OCI-M2 (cell line): ENCODE measurements around the gene MAFG.

Source experiments
- DNase-seq: peaks from one replicate; lab custom pipeline; 2025; ENCODE audit not compliant: unreplicated experiment; lab: John Stamatoyannopoulos, UW

MAFG gene

DNA sequence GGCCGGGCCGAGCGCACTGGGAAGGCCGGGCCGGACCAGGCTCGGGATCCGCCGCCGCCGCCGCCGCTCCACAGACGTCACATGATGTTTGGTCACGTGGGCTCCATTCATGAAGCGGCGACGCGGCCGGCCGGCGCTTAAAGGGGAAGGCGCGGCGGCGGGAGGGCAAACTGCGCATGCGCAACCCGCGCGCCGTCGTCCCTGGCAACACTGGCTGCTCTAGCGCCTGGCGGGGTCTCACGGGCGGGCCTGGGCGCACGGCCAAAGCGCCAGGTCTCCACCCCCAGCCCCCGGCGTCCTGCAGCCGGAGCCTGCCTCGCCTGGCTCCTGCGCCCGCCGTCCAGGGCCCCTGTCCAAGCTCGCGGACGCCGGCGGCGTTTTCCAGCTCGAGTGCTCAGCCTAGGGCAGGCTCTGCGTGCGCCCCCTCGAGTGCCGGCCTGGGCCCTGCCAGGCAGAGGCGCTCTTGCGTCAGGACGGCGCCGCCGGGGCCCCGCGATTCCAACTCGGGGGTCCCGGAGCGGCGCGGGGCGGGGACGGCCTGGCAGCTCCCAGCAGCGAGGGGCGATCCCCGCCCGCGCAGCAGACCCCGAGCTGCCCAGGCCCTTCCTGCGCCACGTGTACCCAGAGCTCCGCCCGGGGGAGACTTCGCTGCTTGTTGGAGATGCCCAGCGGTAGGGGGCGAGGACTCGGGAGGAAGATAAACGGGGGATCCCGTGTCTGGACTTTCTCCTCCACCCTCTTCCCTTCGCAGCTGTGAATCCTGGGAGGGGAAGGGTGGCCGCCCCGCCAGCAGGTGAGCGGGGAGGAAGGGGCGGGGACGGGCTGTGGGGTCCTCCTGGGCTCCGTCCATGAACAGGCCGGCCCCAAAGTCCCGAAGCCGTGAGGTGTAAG, at the start of gene MAFG:
Gene MAFG, minus strand, starts transcription at position 83 of the 891 bp plus-strand sequence. CDS start 4,550 bp downstream, outside the sequence.
- peak; percentile 58 for DNase-seq

DNA sequence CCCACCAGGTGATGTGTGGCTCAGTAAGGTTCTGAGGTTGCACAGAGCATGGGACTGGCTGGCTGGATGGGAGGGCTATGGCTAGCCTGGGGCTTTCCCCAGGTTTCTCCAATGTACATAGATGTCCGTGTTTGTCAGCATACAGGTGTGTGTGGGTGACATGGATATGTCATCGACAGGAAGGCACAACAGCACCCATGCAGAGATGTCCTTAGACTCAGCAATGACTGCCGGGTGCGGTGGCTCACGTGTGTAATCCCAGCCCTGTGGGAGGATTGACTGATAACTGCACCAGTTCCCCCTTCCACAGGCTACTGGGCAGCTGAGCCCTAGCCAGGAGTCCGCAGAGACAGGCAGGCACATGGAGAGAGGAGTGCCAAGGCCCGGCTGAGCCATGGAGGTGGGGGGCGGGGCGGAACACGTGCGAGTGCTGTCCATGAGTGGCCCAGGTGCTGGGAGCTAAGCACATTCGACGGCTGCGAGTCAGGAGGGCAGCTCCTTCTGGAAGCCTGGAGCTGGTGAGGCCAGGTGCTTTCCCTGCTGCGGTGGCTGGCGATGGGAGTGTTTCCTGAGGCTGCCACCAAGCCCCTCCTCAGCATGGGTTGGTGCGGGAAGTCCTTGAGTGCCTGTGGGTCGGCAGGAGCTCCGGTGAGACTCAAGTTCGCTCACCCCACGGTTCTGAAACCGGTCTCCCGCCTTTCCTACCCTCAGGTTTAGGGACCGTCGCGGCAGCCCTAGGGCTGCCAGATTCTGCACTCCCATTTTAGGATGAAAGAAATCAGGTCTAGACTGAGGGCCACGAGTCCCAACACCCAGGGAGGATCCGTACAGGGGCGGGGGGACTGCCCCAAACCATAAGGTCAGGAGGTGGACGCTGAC, 49.0 kb upstream of the MAFG start:
- no peak for DNase-seq

DNA sequence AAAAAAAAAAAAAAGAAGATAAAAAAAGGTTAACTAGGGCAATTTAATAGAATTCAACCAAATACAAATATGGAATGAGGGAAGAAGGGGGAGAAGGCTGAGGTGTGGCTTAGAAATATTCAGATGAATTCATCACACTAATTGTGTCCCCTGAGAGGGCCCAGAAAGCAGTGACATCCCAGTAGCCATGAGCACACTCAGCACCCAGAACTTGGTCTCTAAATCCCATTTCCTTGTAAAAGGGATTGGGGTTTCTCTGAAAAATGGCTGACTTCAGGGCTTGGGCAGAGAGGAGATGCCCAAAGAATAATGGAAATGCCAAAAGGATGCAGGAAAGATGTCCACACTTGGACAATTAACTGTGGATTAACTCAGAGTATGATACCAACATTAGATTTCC, 45.9 kb upstream of the MAFG start:
- DNase-seq, result no peak

DNA sequence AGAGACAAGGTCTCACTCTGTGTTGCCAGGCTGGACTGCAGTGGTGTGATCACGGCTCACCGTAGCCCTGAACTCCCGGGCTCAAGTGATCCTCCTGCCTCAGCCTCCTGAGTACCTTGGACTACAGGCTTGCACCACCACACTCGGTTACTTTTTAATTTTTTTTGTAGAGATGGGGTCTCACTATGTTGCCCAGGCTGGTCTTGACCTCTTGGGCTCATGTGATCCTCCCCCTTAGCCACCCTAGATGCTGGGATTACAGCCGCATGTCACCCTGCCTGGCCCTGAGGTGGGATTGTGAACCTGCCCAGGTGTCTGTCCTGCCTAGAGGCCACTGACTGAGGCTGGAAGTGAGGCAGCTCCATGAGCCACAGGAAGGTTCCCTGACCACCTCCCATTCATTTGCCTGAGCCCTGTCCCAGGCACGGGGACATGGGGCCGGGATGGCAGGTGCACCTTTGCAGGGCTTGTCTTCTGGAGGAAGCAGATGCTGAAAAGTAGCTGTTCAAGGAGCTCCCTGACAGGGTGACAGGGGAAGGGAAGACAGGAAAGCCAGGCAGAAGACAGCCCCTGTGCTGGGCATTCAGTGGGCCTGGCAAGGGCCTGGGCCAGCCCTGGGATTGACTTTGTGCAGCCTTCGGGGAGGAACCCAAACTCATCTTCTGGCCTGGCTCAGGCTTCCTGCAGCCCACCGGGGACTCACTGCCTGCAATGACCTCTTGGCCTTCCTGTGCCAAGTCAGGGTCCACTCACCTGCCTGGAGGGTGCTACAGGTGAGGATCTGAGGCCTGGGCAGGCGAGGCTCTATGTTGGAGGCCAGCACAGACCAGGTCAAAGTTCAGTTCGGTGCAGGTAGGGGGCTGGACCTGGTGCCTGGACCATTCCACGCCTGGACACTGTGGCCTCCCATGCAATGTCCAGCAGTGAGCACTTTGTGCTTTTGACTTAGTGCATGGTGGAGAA, 41.6 kb upstream of the MAFG start:
- DNase-seq, result no peak

DNA sequence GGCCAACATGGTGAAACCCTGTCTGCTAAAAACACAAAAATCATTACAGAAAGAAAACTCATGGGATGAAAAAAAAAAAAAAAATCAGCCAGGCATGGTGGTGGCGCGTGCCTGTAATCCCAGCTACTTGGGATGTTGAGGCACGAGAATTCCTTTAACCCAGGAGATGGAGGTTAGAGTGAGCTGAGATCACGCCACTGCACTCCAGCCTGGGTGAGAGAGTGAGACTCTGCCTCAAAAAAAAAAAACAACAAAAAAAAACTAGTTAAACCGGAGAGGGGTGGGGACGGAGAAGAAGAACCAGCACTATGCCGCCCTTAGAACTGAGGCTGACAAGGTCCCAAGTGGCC, 40.8 kb upstream of the MAFG start:
- no peak for DNase-seq

DNA sequence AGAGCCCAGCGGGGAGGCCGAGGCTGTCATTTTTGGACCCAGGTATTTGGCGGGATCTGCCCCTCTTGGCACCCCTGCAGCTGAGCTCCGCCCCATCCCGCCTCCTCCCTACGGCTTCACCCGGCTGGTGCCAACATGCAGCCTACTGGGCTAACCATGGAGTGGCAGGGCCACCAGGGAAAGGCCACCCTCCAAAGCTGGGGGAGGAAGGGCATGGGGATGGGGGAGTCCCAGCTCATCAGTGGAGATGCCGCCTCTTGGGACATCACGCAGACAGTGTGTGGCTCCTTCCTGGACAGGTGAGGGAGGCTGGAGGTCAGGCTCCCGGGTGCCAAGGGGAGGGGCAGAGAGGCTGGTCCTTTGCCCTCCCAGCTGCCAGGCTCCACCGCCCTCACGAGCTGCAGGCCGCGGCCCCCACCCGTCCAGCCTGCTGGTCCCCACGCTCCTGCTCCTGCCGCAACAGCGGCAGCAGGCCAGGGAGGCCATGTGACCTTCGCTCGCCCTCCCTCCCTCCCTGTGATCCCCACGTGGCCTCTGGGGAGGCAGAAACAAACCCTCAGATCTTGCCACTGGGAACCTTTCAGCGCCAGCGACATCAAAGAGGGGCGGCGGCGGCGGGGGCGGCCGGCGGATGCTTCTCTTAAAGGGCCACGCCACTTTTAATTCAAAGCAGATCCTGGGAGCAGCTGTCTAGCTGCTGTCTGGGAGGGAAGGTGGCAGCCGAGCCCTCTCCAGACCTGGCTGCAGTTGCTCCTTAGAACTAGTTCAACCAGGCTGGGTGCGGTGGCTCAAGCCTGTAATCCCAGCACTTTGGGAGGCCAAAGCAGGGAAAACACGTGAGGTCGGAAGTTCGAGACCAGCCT, 40.2 kb upstream of the MAFG start:
- DNase-seq, result no peak

DNA sequence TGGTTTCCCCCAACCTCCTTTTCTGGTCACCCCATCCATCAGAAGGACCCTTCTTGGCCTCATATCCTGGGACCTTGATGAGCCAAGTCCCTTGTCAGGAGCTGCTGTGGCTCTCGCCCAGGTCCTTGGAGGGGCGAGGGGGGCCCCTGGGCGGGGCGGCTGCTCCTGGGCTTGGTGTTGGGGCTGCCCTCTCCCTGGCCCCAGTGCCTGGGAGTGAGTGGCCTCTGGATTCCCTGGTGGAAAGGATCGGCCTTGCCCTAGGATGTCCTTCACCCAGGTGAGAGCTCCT, 39.7 kb upstream of the MAFG start:
- DNase-seq, result no peak

DNA sequence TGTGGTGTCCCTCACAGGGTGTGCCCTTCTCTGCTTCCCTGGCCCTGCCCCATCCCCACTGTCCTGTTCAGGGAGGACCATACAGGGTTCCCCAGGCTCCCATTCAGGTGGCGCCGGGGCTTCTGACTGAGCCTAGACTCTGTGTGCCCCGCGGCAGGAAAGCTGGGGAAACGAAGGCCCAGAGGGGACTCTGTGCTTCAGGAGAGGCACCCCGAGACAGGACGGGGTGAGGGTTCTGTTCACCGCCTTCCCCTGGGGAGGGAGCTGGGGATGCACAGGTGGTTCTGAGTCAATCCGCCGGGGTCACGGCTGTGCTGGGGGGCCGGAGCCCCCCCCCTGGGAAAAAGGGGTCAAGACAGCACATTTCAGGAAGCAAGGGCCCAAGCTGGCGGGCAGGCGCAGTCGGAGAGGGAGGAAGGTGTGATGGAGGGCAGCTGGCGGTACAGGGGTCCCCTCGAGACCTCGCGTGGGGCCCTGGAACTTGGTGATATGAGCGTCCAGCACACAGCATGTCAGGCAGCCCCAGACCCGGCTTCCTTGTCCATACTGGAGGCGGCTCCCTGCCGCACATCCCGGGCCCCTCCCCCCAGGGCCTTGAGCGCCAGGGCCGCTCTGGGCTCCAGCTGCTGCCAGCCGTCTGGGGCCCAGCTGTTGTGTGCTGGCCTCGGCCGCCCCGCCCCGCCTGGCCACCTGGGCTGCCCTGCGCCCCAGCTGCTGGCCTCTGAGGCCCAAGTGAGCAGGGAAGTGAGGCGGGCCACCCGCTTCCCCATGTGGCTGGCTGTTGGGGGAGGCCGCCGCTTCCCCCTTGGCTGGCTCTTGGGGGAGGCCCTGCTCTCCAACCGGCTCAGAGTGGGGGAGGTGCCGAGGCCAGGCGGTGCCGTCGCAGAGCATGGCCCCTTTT, 39.1 kb upstream of the MAFG start:
- no peak for DNase-seq

DNA sequence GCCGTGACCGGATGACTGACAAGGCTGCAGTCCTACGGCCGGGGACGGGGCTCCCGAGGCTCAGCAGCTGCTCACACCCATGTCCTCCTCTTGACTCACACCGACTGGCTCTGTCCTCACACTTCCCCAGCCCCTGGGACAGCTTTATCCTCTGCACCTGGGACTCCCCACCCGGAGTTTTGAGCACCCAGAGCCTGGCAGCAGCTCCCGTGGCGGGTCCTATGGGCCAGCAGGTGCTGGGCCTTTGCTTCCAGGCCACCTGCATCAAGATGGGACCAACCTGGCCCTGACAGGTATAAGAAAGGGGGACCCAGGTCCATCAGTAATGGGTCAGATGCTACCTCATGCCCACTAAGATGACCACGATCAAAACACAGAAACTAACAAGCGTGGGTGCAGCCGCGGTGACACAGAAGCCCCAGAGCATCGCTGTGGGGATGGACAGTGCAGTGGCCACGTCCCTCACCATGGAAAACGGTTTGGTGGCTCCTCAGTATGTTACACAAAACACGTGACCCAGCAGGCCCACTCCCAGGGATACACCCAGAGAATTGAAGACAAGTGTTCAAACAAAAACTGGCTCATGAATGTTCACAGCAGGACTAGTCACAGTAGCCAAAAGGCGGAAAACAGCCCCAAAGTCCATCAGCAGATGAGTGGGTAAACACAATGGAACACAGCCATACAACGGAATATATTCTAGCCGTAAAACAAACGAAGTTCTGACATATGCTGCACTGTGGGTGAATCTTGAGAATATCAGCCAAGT, 36.7 kb upstream of the MAFG start:
- no peak for DNase-seq

DNA sequence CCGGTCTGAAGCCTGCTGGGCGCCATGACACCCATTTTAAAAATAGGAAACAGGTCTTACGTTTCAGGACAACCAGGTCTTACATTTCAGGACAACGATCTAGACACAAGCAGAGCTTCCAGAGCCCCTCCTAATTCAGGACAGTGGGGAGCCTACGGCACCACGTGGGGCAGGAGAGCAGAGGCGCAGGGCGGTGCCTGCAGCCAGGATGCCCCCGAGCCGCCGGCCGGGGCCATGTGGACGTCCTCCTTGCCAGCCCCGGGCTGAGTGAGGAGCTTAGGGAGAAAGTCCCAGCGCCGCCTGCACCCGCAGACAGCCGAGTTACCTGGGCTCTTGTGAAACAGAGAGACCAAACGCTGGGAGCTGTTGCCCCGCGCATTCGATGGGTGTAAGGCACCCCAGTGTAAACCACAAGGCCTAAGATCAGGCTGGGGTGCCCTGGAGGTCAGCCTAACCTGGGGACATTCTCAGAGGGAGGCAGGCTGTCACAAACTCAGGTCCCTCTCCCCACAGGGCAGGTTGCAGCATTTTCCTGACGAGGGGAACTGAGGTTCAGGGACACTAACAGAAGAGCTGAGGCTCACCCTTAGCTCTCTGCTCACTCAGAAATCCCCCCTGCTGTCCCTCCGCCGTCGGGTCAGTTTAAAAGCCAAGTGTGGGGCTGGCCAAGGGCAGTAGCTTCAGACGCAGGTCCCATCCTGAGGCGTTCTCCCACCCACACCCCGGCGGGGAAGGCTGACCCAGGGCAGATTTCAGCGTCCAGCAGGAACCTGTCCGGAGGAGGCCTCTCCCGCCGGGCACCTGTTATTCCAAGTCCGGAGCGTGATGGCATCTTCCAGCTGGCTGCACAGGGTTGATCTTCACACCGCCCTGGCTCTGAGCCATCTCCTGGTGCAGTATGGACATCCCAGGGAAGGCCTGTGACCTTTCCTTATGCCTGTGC, 35.2 kb upstream of the MAFG start:
- DNase-seq, result no peak

DNA sequence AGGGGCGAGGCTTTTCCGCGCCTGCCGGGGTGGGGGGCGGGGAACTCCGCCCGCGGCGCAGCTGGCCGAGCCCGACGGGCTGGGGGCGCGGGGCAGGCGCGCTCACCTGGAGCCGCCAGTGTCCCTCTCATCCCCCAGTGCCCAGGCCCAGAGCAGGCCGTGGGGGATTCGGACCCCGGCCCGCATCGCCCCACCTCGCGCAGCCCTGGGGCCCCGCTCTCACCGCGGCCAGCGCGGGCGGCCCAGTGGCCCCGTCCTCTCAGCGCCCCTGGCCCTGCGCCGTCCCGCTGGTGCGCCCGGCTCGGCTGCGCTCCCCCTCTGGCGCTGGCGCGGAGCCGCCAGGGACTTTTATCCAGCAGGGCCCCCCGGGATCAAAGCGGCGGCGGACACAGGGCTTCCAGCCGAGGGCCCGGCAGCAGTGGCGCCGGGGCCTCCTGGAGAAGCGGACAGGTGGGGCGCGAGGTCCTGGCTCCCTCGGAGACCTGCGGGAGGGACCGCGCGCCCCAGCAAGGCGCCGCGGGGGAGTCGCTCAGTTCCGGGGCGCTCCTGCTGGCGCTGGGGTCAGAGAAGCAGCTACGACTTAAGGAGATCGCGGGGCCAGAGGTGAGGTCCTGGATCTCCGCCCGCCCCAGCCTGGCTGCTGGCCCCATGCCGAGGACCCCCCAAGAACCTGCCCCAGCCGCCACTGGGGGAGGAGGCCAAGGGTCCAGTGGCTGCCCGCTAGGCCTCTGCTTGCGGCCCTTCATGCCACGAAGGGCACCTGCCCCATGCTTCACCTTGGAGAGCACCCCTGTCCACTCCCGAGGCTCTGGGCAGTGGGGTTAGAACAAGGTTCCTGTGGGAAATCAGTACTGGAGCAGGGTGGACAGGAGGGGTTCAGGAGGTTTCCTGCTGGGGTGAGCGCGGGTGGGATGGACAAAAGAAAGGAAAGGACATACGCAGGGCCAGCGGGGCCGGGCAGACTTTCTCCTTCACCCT, 34.3 kb upstream of the MAFG start:
- DNase-seq, result no peak

DNA sequence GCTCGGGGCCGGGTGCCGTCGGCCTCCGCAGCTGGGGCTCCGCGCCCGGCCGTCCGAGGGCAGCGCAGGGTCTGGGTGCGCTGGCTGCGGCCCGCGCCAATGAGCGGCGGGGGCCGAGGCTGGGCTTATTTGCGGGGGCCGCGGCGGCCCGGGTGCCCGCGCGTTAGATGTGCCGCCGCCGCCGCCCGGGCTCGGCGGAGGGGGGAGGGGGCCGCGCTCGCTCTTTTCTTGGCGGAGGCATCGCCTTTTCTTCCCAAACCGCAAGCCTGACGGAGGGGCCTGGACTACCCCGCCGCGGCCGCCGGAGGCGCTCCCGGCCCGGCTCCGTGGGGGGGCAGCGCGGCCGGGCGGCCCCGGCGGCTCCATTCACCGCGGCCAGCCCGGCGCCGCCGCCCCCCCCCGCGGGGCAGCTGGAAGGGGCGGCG, 33.6 kb upstream of the MAFG start, which contains the start of gene NOTUM:
Gene NOTUM, minus strand, starts transcription at position 101 of the 425 bp plus-strand sequence. CDS start 278 bp downstream, outside the sequence.
- no peak for DNase-seq

DNA sequence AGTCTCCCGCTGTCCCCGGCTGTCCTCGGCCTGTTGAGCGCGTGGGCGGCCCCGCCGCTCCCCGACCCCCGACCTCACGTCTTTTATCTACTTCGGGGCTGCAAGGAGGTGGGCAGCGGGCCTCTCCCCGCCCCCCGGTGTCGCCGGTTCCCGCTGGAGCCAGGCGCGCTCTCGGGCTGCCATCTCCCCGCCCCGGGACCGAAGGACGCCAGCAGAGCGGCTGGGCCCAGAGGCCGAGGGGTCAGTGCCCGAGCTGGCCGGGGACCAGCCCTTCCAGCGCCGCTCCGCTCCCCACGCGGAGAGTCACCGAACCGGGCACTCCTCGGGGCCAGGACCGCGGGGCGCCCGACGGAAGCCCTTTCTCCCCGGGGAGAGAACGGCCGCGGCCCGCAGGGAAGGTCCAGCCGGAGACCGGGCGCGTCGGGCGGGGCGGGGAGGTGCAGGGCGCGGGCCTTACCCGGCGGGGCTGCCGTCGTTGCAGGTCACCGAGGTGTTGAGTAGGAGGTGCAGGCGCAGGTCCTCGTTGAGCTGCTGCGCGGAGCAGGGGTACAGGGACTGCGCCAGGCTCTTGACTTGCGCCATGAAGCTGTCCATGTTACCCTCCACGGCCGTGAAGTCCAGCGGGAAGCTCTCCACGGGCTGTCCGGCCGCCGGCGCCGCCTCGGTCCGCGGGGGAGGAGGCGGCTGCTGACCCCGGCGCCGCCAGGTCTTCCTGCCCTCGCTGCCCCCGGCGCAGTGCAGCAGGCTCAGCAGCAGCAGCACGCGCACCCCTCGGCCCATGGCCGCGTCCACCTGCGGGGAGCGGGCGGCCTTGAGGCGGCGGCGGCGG, 32.8 kb upstream of the MAFG start:
- no peak for DNase-seq

DNA sequence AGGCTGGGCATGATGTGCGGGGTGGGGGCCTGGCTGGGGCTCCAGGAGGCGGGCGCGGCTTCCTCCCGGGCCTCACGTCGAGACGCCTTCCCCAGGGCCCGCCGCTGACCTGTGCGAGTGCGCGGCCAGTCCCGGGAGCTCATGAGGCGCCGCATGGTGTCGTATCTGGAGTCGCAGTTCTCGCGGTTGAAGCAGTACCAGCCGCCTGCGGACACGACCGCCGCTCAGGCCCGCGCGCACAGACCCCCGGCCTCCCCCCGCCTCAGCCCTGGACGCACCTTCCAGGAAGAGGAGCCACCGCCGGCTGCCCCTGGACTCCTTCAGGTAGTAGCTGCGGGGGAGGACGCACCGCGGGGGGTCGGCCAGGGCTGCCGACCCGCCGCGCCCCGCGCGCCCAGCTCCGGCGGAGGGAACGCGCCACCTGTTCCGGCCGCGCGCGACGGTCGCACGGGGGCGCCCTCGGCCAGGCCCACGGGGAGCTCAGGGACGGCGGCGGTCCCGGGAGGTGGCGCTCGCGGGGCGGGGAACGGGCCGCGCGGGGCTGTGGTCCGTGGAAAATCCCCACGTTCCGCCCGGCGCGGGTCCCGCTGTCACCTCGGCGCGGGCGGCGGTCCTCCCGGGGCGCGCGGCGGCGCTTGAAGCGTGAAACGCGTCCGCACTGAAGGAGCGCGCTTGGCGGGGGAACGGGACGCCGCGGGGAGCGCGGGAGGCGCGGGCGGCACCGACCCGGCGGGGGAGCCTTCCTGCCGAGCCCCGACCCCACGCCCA, 32.0 kb upstream of the MAFG start:
- no peak for DNase-seq
